ENCODE data around the gene FANCL.

DNA sequence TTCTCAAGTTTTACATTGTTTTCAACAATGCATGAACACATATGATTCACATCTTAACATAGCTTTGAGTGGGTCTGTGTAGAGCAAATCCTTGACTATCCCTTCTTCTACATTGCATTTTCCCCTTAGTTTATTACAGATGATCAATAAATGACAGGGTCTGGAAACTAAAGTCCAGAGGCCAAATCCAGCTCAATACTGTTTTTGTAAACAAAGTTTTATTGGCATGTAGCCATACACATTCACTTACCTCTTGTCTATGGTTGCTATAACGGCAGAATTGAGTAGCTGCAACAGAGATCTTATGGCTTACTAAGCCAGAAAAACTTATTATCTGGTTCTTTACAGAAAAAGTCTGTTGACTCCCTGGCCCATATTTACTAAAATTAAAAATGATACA, 12.8 kb downstream of the FANCL start:
- TF ChIP-seq TARDBP (IDR thresholded peaks at IDR 0.05) (no peak), FOXA1 (IDR thresholded peaks at IDR 0.05) (no peak), FOXM1 (IDR thresholded peaks at IDR 0.05; ENCODE audit: borderline replicate concordance) (no peak), SP1 (IDR thresholded peaks at IDR 0.05) (no peak), ELF4 (IDR thresholded peaks at IDR 0.05) (no peak), BHLHE40 (IDR thresholded peaks at IDR 0.05; ENCODE audit: borderline replicate concordance) (no peak), SUZ12 (IDR thresholded peaks at IDR 0.05) (no peak)
